ENCODE results near the gene HYLS1. TPM values are rescaled to one million over a fixed set of nuclear protein-coding genes. Genes with fewer than 3 reads are reported as not detected.

The HYLS1 gene
- total RNA-seq (2022; extraction: Qiagen RNA extraction) = 14.3 to 15.6 TPM (median 14.4 TPM) in 5 replicates

GRCh38 chr11:125887373-125888324 lies at the start of gene HYLS1:
Gene HYLS1 (plus strand): TSS chr11:125887668. CDS start chr11:125899369, 11,701 bp downstream.

GRCh38 chr11:125902927-125903710 lies 15.7 kb downstream of the HYLS1 start, which contains the start of gene PUS3:
Gene PUS3 (minus strand): TSS chr11:125903206. CDS start chr11:125896284, 6,922 bp downstream.

DNA sequence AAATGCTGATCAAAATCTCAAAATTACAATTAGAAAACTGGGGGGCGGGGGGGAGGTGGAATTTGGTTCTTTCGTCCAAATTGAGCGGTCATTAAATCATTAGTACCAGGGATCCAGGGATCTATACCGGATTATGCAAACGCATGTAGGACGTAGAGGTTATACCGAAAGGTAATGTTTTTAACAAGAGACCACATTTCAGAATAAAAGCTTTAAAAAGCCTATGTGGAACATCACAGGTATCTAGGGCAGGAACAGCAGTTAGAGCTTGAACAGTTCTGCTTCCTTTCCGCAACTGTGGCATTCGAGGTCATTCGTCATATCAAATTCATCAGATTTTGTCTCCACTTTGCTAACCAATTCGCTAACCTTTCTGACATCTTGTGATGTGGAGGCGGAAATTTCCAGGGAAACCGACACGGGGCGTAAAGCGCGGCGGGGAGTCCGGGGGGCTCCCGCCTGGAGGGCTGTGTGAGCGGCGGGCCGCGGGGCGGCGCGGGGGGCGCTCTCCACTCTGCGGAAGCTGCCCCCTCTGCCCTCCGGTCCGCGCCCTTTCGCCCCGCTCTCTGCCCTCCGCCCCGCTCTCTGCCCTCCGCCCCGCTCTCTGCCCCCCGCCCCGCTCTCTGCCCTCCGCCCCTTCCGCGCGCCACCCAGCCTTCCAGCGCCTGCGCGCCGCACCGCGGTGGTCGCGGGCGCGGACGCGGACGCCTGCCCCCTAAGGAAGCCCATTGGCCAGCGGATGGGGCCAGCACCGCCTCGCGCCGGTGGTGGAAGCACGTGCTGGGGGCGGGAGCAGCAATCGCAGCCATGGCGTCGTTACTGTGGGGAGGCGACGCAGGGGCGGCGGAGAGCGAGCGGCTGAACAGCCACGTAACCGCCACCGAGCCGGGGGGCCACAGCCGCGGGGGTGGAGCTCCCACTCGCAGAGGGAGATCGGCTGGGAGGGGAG lies 16.5 kb downstream of the HYLS1 start, which contains the start of gene DDX25:
Gene DDX25 (plus strand): TSS at position 798 of the 949 bp plus-strand sequence. CDS start 10 bp downstream, at position 808.

DNA sequence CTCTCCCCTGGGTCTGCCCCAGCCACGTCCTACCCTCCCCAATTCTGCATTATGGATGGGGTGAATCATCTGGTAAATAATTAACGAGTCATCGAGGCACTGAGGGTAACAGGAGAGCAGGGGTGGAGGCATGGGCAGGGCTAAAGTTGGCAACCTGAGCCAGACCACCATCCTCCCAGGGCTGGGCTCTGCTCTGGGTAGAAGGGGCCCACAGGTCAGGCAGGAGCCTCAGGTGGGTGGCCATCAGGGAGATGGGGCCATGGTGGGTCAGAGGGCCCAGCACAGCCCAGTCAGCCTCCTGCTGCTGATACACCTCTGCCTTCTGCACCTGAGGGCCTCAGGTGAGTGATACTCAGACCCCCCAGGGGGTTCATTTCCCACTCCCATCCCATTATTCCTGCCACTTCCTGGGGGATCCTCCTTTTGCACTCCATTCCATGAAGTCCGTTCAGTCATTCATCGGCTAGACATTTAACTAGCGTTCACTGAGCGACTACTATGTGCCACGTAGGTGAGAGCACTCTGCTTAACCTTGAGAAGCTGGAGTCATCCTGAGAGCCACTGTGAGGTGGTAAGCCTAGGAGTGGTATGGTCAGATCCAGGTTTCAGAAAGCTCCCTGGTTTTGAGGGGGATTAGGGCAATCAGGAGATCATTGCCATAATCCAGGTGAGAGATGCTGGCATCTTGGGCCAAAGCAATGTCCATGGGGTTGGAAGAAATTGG lies 58.5 kb downstream of the HYLS1 start, which contains the start of gene VSIG10L2:
Gene VSIG10L2 (plus strand): TSS at position 248 of the 724 bp plus-strand sequence. CDS start 12 bp downstream, at position 260.

Other genes starting within 250 kb of the HYLS1 start
- not detected in 5 replicates for gene ACRV1, start 206.8 kb upstream of the HYLS1 start, total RNA-seq (2022; extraction: Qiagen RNA extraction)
- gene PATE1, start 141.4 kb upstream of the HYLS1 start, total RNA-seq (2022; extraction: Qiagen RNA extraction) = not detected in 5 replicates
- gene PATE2, start 108.8 kb upstream of the HYLS1 start, total RNA-seq (2022; extraction: Qiagen RNA extraction) = not detected in 5 replicates
- not detected in 5 replicates for gene PATE3, start 99.5 kb upstream of the HYLS1 start, total RNA-seq (2022; extraction: Qiagen RNA extraction)
- gene PATE4, start 54.4 kb upstream of the HYLS1 start, total RNA-seq (2022; extraction: Qiagen RNA extraction) = not detected in 5 replicates
- gene PUS3, start 15.5 kb downstream of the HYLS1 start, total RNA-seq (2022; extraction: Qiagen RNA extraction) = 5.5 to 10.6 TPM (median 6.7 TPM) in 5 replicates
- 0.09 TPM in 1 of 5 replicates, not detected in the others for gene DDX25, start 16.8 kb downstream of the HYLS1 start, total RNA-seq (2022; extraction: Qiagen RNA extraction)
- not detected in 5 replicates for gene VSIG10L2, start 58.4 kb downstream of the HYLS1 start, total RNA-seq (2022; extraction: Qiagen RNA extraction)
- gene CDON, start 175.2 kb downstream of the HYLS1 start, total RNA-seq (2022; extraction: Qiagen RNA extraction) = 2.0 to 3.2 TPM (median 2.3 TPM) in 5 replicates